Uterine smooth muscle cell (primary cell): ENCODE data around the gene CSDE1. TPM values are rescaled to one million over a fixed set of nuclear protein-coding genes. Genes with fewer than 3 reads are reported as not detected.

ENCODE experiments used
- total RNA-seq: library from RNA; depleted of rRNA; stranded (reverse); fragments of >200 nt; gene quantifications from 2 replicates; pipeline ENCODE4 v1.2.3, GENCODE V29; 2014

CSDE1 gene
- 741 and 838 TPM in 2 replicates for total RNA-seq

DNA sequence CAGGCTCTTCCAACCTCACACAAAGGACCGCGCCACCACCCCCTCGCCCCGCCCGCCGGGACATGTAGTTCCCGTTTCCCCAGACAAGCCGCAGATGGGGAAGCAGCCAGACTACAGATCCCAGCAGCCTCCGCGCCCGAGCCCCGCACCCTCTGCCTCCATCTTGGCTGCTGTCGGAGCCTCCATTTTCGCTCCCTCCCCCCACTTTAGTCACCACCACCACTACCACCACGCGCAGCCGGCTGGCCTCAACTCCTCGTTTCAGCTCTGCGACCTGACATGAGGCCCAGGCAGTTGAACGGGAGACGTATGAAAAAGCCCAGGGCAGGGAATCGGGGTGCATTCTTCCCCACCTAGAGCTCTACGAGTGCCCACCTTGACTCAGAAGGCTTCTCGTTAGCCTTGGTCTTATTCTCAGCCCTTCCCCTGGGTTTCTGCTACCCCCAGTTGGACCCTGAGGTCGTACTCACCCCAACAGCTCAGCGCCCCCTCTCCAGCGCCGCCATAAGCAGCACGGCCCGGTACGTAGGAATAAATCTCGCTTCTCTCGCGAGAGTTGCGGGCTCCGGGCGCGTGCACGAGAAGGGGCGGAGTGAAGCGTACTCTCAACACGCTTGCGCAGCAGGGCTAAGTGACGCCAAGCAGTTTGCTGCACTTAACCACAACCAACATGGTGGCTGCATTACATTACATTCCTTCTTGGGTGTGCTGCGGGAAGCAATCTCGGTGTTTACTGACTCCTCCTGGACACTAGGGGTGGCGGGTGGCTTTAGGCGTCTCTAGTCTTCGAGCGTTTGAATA lies at the start of gene CSDE1:
CSDE1 (minus strand) TSS at position 530 of the 801 bp plus-strand sequence. CDS start 18,094 bp downstream, outside the sequence.

DNA sequence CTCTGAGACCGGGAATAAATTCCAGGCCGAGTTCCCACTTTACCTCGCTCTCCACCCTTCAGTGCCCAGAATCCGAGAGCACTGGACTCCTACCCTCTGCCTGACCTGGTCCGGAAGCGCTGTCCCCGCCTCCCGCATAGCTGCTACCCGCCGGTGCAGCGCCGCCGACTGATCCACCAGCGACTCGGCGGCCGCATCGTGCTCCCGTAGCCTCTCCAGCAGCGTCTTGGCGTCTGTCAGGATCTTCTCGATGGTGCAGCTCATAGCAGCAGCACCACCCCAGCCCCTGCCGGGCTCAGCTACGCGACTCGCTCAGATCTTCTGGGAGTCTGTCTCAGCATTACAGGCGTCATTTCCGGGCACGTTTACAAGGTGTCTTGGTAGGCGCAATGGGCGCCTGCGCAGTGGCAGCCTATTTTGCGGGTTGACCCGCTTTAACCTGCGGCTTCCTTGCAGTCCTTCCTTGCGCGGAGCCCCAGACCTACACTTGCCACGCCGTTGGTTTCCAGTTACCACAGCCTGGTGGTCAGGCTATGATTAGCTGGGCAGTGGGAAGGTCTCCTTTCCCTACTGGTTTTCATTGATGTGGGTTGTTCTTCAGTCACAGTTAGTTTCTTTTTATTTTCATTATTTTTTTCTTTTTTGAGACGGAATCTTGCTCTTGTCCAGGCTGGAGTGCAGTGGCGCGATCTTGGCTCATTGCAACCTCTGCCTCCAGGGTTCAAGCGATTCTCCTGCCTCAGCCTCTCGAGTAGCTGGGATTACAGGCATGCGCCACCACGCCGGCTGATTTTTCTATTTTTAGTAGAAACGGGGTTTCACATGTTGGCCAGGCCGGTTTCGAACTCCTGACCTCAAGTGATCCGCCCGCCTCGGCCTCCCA lies 22.8 kb upstream of the CSDE1 start, which contains the start of gene SIKE1:
SIKE1 (minus strand) TSS at position 342 of the 883 bp plus-strand sequence; CDS start at position 264, 78 bp downstream.

DNA sequence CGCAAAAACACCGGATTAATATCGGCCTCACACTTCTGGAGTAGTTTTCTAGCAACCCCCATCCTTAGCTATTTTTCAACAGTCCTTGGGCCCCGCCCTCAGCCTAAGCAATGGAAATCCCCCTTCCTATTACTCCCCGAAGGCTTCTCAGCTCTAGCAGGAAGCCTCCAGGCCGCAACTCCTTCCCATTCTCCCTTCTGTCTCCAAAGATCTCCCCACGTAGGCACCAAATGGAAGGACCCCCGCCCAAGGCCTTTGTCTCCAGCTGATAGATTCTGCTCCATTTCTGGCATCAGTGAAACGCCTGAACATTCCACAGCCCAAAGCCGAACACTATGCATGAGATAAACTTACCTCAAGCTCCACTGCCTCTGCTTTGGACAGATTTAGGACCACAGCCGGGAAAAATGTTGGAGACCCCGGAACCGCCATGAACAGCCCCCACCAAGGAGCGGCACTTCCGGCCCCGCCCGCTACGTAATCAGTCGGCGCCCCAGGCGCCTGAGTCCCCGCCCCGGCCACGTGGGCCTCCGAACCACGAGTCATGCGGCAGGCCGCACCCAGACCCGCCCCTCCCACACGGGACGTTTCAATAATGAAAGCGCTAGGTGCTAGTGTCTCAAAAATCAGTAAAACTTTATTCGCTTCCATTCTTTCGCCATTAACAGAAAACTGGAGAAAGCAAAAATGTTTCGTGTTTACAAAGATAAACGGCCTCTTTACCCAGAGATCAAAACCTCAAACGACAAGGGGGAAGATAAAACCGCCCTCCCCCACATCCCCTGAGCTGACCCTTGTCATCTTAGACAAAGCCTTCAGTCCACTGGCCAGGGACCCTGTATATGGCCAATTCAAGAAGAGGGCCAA lies 41.2 kb downstream of the CSDE1 start, which contains the start of gene NRAS:
NRAS (minus strand) TSS at position 468 of the 867 bp plus-strand sequence. CDS start 611 bp downstream, outside the sequence.

DNA sequence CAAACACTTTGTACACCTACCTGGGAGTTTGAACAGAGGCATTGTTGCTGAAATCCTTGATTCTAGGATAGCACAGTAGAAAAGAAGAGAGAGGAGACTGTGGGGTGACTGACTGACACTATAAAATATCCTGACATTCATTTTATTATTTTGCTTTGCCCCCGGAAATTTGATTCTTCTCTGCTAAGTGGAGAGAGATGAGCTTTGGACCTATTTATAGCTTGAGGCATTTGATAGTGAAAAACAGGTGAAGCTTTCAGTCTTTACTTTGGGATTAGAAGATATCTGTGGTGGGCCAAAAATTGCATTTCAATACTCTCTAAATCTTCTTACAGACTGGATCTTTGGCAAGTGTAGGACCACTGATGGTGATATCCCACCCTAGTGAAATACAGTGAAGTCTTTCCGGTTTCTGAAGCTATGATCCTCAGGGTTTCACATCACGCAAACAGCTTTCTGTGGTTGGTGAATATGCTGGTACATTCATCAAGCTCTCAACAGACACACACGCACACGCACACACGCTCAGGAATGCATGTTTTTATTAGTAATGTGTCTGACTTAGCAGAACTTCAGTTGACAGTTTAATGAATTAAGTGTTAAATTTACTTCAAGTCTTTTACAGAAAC lies 62.2 kb downstream of the CSDE1 start, which contains the start of gene AMPD1:
AMPD1 (minus strand) TSS at position 117 of the 629 bp plus-strand sequence; CDS start at position 42, 75 bp downstream.

GRCh38 chr1:114669562-114670082 lies 88.2 kb downstream of the CSDE1 start, which contains the start of gene DENND2C:
DENND2C (minus strand) TSS chr1:114670049; CDS start chr1:114625984, 44,065 bp downstream.

Other genes with a start within 250 kb of the CSDE1 start
- gene TRIM33, start 246.8 kb downstream of the CSDE1 start, total RNA-seq = 28.9 and 30.6 TPM in 2 replicates
- 48.1 and 61.5 TPM in 2 replicates for gene BCAS2, start 176.4 kb downstream of the CSDE1 start, total RNA-seq
- gene DENND2C, start 87.9 kb downstream of the CSDE1 start, total RNA-seq = 1.6 and 1.9 TPM in 2 replicates
- gene AMPD1, start 62.4 kb downstream of the CSDE1 start, total RNA-seq = not detected in 2 replicates
- 48.9 and 71.5 TPM in 2 replicates for gene NRAS, start 41.2 kb downstream of the CSDE1 start, total RNA-seq
- gene SIKE1, start 22.7 kb upstream of the CSDE1 start, total RNA-seq = 49.2 and 64.1 TPM in 2 replicates
- not detected in 2 replicates for gene SYCP1, start 96.9 kb upstream of the CSDE1 start, total RNA-seq